ENCODE data around the gene CDC42EP3. TPM values are rescaled to one million over a fixed set of nuclear protein-coding genes. Genes with fewer than 3 reads are reported as not detected.

Gene CDC42EP3
- total RNA-seq, 1 donor from 2014 or later, result 10.7 TPM

- DNase-seq (ENCODE audit: low spot score), result no peak
- no peak overlapping the region for H3K4me3 Mint-ChIP-seq
These were observed 57.2 kb downstream of the CDC42EP3 start for GRCh38 chr2:37614061-37614738.

GRCh38 chr2:37612382-37612781, 59.1 kb downstream of the CDC42EP3 start:
- no peak for DNase-seq (ENCODE audit: low spot score)
- Mint-ChIP-seq H3K4me3 (no peak overlapping the region), H3K27ac (no peak overlapping the region), H3K4me1 (ENCODE audit: low read depth) (peaks cover 29% of the 10 kb centered on the region), H3K9me3 (peaks cover 6% of the 10 kb centered on the region), H3K36me3 (ENCODE audit: low read depth) (peaks cover 8% of the 10 kb centered on the region), H3K27me3 (ENCODE audit: insufficient read depth) (peaks cover 2% of the 10 kb centered on the region)
- intact Hi-C loops (cut with micrococcal nuclease), result no loop called here

More at GRCh38 chr2:37614061-37614738, 57.2 kb downstream of the CDC42EP3 start:
- peaks cover 30% of the 10 kb centered on the region for H3K4me1 Mint-ChIP-seq (ENCODE audit: low read depth)
- no peak overlapping the region for H3K27ac Mint-ChIP-seq
- H3K27me3 Mint-ChIP-seq (ENCODE audit: insufficient read depth), result peaks cover 2% of the 10 kb centered on the region
- H3K9me3 Mint-ChIP-seq, result peaks cover 6% of the 10 kb centered on the region
- intact Hi-C loops (cut with micrococcal nuclease), result no loop called here
- peaks cover 6% of the 10 kb centered on the region for H3K36me3 Mint-ChIP-seq (ENCODE audit: low read depth)

GRCh38 chr2:37610638-37611289, 60.7 kb downstream of the CDC42EP3 start:
- H3K36me3 Mint-ChIP-seq (ENCODE audit: low read depth), result peaks cover 2% of the 10 kb centered on the region
- H3K27ac Mint-ChIP-seq, result no peak overlapping the region
- H3K27me3 Mint-ChIP-seq (ENCODE audit: insufficient read depth), result peaks cover 2% of the 10 kb centered on the region
- DNase-seq (ENCODE audit: low spot score), result no peak
- H3K9me3 Mint-ChIP-seq, result peaks cover 4% of the 10 kb centered on the region
- H3K4me1 Mint-ChIP-seq (ENCODE audit: low read depth), result peaks cover 13% of the 10 kb centered on the region
- H3K4me3 Mint-ChIP-seq, result no peak overlapping the region
- intact Hi-C loops (cut with micrococcal nuclease), result no loop called here

- H3K9me3 Mint-ChIP-seq, result peaks cover 9% of the 10 kb centered on the region
- H3K4me3 Mint-ChIP-seq, result no peak overlapping the region
- intact Hi-C loops (cut with micrococcal nuclease), result no loop called here
- H3K36me3 Mint-ChIP-seq (ENCODE audit: low read depth), result peaks cover 2% of the 10 kb centered on the region
- H3K27ac Mint-ChIP-seq, result no peak overlapping the region
- peaks cover 2% of the 10 kb centered on the region for H3K27me3 Mint-ChIP-seq (ENCODE audit: insufficient read depth)
- DNase-seq (ENCODE audit: low spot score), result no peak
- peaks cover 3% of the 10 kb centered on the region for H3K4me1 Mint-ChIP-seq (ENCODE audit: low read depth)
These were observed 61.7 kb downstream of the CDC42EP3 start for GRCh38 chr2:37609782-37610181.

- DNase-seq (ENCODE audit: low spot score), result no peak
- Mint-ChIP-seq H3K36me3 (ENCODE audit: low read depth) (peaks cover 11% of the 10 kb centered on the region), H3K27ac (no peak overlapping the region), H3K4me1 (ENCODE audit: low read depth) (peaks cover 39% of the 10 kb centered on the region), H3K9me3 (peaks cover 12% of the 10 kb centered on the region), H3K27me3 (ENCODE audit: insufficient read depth) (peaks cover 4% of the 10 kb centered on the region), H3K4me3 (no peak overlapping the region)
- intact Hi-C loops (cut with micrococcal nuclease), result no loop called here
These were observed 66.7 kb downstream of the CDC42EP3 start for GRCh38 chr2:37604716-37605115.

GRCh38 chr2:37602702-37603101, 68.7 kb downstream of the CDC42EP3 start:
- peaks cover 27% of the 10 kb centered on the region for H3K9me3 Mint-ChIP-seq
- H3K4me1 Mint-ChIP-seq (ENCODE audit: low read depth), result peaks cover 45% of the 10 kb centered on the region
- no peak overlapping the region for H3K4me3 Mint-ChIP-seq
- H3K27me3 Mint-ChIP-seq (ENCODE audit: insufficient read depth), result peaks cover 8% of the 10 kb centered on the region
- intact Hi-C loops (cut with micrococcal nuclease), result loop anchor here (2.0 kb wide), 1 partner anchor 14 kb away; no protein-coding TSS in a partner anchor
- peaks cover 19% of the 10 kb centered on the region for H3K36me3 Mint-ChIP-seq (ENCODE audit: low read depth)
- no peak for DNase-seq (ENCODE audit: low spot score)
- no peak overlapping the region for H3K27ac Mint-ChIP-seq

- intact Hi-C loops (cut with micrococcal nuclease), result loop anchor here (2.0 kb wide), 1 partner anchor 15 kb away; no protein-coding TSS in a partner anchor
- Mint-ChIP-seq H3K4me3 (no peak overlapping the region), H3K4me1 (ENCODE audit: low read depth) (peaks cover 45% of the 10 kb centered on the region), H3K27me3 (ENCODE audit: insufficient read depth) (peaks cover 12% of the 10 kb centered on the region), H3K9me3 (peaks cover 30% of the 10 kb centered on the region), H3K27ac (no peak overlapping the region), H3K36me3 (ENCODE audit: low read depth) (peaks cover 21% of the 10 kb centered on the region)
- no peak for DNase-seq (ENCODE audit: low spot score)
These were observed 69.4 kb downstream of the CDC42EP3 start for GRCh38 chr2:37602040-37602439.

GRCh38 chr2:37601569-37601968, 69.9 kb downstream of the CDC42EP3 start:
- no peak overlapping the region for H3K27ac Mint-ChIP-seq
- H3K4me1 Mint-ChIP-seq (ENCODE audit: low read depth), result peaks cover 45% of the 10 kb centered on the region
- intact Hi-C loops (cut with micrococcal nuclease), result no loop called here
- DNase-seq (ENCODE audit: low spot score), result no peak
- H3K4me3 Mint-ChIP-seq, result no peak overlapping the region
- peaks cover 13% of the 10 kb centered on the region for H3K27me3 Mint-ChIP-seq (ENCODE audit: insufficient read depth)
- peaks cover 21% of the 10 kb centered on the region for H3K36me3 Mint-ChIP-seq (ENCODE audit: low read depth)
- H3K9me3 Mint-ChIP-seq, result peaks cover 33% of the 10 kb centered on the region

GRCh38 chr2:37600735-37601134, 70.7 kb downstream of the CDC42EP3 start:
- no peak for DNase-seq (ENCODE audit: low spot score)
- Mint-ChIP-seq H3K9me3 (peaks cover 36% of the 10 kb centered on the region), H3K36me3 (ENCODE audit: low read depth) (peaks cover 21% of the 10 kb centered on the region), H3K4me3 (peak overlapping the region; percentile 34), H3K4me1 (ENCODE audit: low read depth) (peaks cover 45% of the 10 kb centered on the region), H3K27me3 (ENCODE audit: insufficient read depth) (peaks cover 14% of the 10 kb centered on the region), H3K27ac (no peak overlapping the region)
- intact Hi-C loops (cut with micrococcal nuclease), result loop anchor here (1.0 kb wide), 1 partner anchor 14 kb away; no protein-coding TSS in a partner anchor

GRCh38 chr2:37599688-37600525, 71.5 kb downstream of the CDC42EP3 start:
- peaks cover 45% of the 10 kb centered on the region for H3K4me1 Mint-ChIP-seq (ENCODE audit: low read depth)
- H3K4me3 Mint-ChIP-seq, result peak overlapping the region; percentile 50

GRCh38 chr2:37593694-37594093, 77.7 kb downstream of the CDC42EP3 start:
- Mint-ChIP-seq H3K4me3 (no peak overlapping the region), H3K9me3 (peaks cover 35% of the 10 kb centered on the region), H3K27me3 (ENCODE audit: insufficient read depth) (peaks cover 14% of the 10 kb centered on the region), H3K27ac (no peak overlapping the region), H3K36me3 (ENCODE audit: low read depth) (peaks cover 13% of the 10 kb centered on the region), H3K4me1 (ENCODE audit: low read depth) (peaks cover 10% of the 10 kb centered on the region)
- no peak for DNase-seq (ENCODE audit: low spot score)
- intact Hi-C loops (cut with micrococcal nuclease), result no loop called here

More at GRCh38 chr2:37599688-37600525, 71.5 kb downstream of the CDC42EP3 start:
- DNase-seq (ENCODE audit: low spot score), result peak; percentile 24
- H3K27me3 Mint-ChIP-seq (ENCODE audit: insufficient read depth), result peaks cover 16% of the 10 kb centered on the region
- peak overlapping the region; percentile 20 for H3K27ac Mint-ChIP-seq
- intact Hi-C loops (cut with micrococcal nuclease), result loop anchor here (1.0 kb wide), 1 partner anchor 14 kb away; no protein-coding TSS in a partner anchor
- H3K9me3 Mint-ChIP-seq, result peaks cover 39% of the 10 kb centered on the region
- peaks cover 23% of the 10 kb centered on the region for H3K36me3 Mint-ChIP-seq (ENCODE audit: low read depth)

- no peak overlapping the region for H3K4me3 Mint-ChIP-seq
- H3K27ac Mint-ChIP-seq, result no peak overlapping the region
- no peak for DNase-seq (ENCODE audit: low spot score)
- peaks cover 16% of the 10 kb centered on the region for H3K4me1 Mint-ChIP-seq (ENCODE audit: low read depth)
- H3K27me3 Mint-ChIP-seq (ENCODE audit: insufficient read depth), result peaks cover 12% of the 10 kb centered on the region
- peaks cover 9% of the 10 kb centered on the region for H3K36me3 Mint-ChIP-seq (ENCODE audit: low read depth)
- intact Hi-C loops (cut with micrococcal nuclease), result no loop called here
- H3K9me3 Mint-ChIP-seq, result peaks cover 28% of the 10 kb centered on the region
These were observed 78.4 kb downstream of the CDC42EP3 start for GRCh38 chr2:37593024-37593423.

Data from activated T-helper 1 cell treated with anti-CD3 and anti-CD28 coated beads, Interleukin-12 subunit alpha, Interleukin-12 subunit beta, Interleukin-2, Interleukin-4 antibody, amounts not matched to agents 30 ng/mL and 10 ng/mL and 1 ng/mL, durations not matched to agents 14 hours and 24 hours and 36 hours (primary cell).